GM23338 (cell line): ENCODE results near the gene PHYKPL.

Source experiments
- CREB1 ChIP-seq: fragments of 250-450 bp; sonication (Bioruptor Pico); IDR thresholded peaks from 2 replicates; pipeline ENCODE4 v1.5.0; 2020; ENCODE audit warnings: low read depth, mild to moderate bottlenecking, moderate library complexity
- CTCF ChIP-seq, 2 experiments: fragments of 200-600 bp in 1 of 2; sonication (generic) in 1 of 2; conservative IDR thresholded peaks; 2 replicates each; pipeline versions ENCODE4 v1.5.1 to v1.6.1; 2016 to 2017; ENCODE audit warnings: antibody characterized with exemption in 2 of 2, low read depth in 2 of 2, mild to moderate bottlenecking in 2 of 2, moderate library complexity in 1 of 2
- ETS1 ChIP-seq: IDR thresholded peaks from 2 replicates; pipeline ENCODE4 v1.6.1; 2016; ENCODE audit warnings: antibody characterized with exemption
- EZH2 ChIP-seq: fragments of 200-600 bp; sonication (generic); IDR thresholded peaks from one replicate; pipeline ENCODE4 v1.8.0; 2017; ENCODE audit warnings: antibody characterized with exemption, mild to moderate bottlenecking, low read depth; ENCODE audit not compliant: unreplicated experiment
- EZH2phosphoT487 ChIP-seq: fragments of 200-600 bp; sonication (generic); IDR thresholded peaks from one replicate; pipeline ENCODE4 v1.8.1; 2018; ENCODE audit warnings: antibody characterized with exemption; ENCODE audit not compliant: unreplicated experiment
- JUNB ChIP-seq: IDR thresholded peaks from one replicate; pipeline ENCODE4 v1.6.1; 2016; ENCODE audit warnings: antibody characterized with exemption; ENCODE audit not compliant: unreplicated experiment
- NANOG ChIP-seq: IDR thresholded peaks from 2 replicates; pipeline ENCODE4 v1.6.1; 2016; ENCODE audit warnings: antibody characterized with exemption, borderline replicate concordance
- POLR2AphosphoS5 ChIP-seq: IDR thresholded peaks from 2 replicates; pipeline ENCODE4 v1.6.1; 2016; ENCODE audit warnings: antibody characterized with exemption, low read depth
- REST ChIP-seq: IDR thresholded peaks from one replicate; pipeline ENCODE4 v1.6.1; 2018; ENCODE audit warnings: antibody characterized with exemption; ENCODE audit not compliant: unreplicated experiment
- STAT1 ChIP-seq: IDR thresholded peaks from one replicate; pipeline ENCODE4 v1.6.1; 2016; ENCODE audit warnings: antibody characterized with exemption; ENCODE audit not compliant: unreplicated experiment
- ZNF114 ChIP-seq: fragments of 250-450 bp; sonication (Bioruptor Pico); IDR thresholded peaks from 2 replicates; pipeline ENCODE4 v1.5.0; 2020; ENCODE audit warnings: mild to moderate bottlenecking, moderate library complexity
- ZNF331 ChIP-seq: fragments of 250-450 bp; sonication (Bioruptor Pico); IDR thresholded peaks from 2 replicates; pipeline ENCODE4 v1.5.0; 2020; ENCODE audit warnings: low read depth, mild to moderate bottlenecking, moderate library complexity
- ZNF462 ChIP-seq: fragments of 250-450 bp; sonication (Bioruptor Pico); IDR thresholded peaks from 2 replicates; pipeline ENCODE4 v1.5.0; 2020; ENCODE audit warnings: mild to moderate bottlenecking, moderate library complexity

- TF ChIP-seq CTCF (conservative IDR thresholded peaks at IDR 0.05; ENCODE audit: low read depth in 2 of 2) (no peak), EZH2 (no peak), JUNB (no peak), POLR2AphosphoS5 (no peak), EZH2phosphoT487 (no peak), CREB1 (CRISPR knock-in tag) (no peak), ZNF114 (CRISPR knock-in tag) (no peak), ZNF462 (CRISPR knock-in tag) (no peak), ETS1 (no peak), STAT1 (no peak), NANOG (no peak), REST (no peak), ZNF331 (CRISPR knock-in tag) (no peak)
Measured at GRCh38 chr5:178192787-178193186, 39.8 kb downstream of the PHYKPL start.
